Vagina (tissue), 2 donors: ENCODE data around the gene RNF223.

Source experiments
- CTCF ChIP-seq, 3 experiments: fragments of 450-650 bp in 2 of 3; fragments of 200-600 bp in 1 of 3; sonication (generic) in 1 of 3; IDR thresholded peaks; one replicate each; pipeline ENCODE4 v1.5.1; 2017 to 2019; ENCODE audit warnings: antibody characterized with exemption in 3 of 3, mild to moderate bottlenecking in 2 of 3, moderate library complexity in 2 of 3
- POLR2A ChIP-seq, 2 donors: fragments of 450-650 bp; IDR thresholded peaks; one replicate each; pipeline ENCODE4 v1.6.1; 2017; ENCODE audit warnings: antibody characterized with exemption in 2 of 2, mild to moderate bottlenecking in 2 of 2, moderate library complexity in 2 of 2

- TF ChIP-seq POLR2A (IDR thresholded peaks at IDR 0.05) (no peak), CTCF (IDR thresholded peaks at IDR 0.05) (no peak)
Observed at GRCh38 chr1:1121611-1122077, 47.5 kb upstream of the RNF223 start.
